Coronary artery (tissue), 2 donors: ENCODE measurements around the gene MAGEA8.

Source experiments
- DNase-seq: peaks from one replicate; pipeline ENCODE4 v3.0.0-alpha.2; 2017; ENCODE audit warnings: low spot score
- H3K27ac ChIP-seq, 2 donors: fragments of 200-600 bp; sonication (generic); one replicate each; pipeline ENCODE4 v1.5.1; 2016 to 2019
- H3K4me3 ChIP-seq: fragments of 200-600 bp; sonication (generic); 2 replicates; pipeline ENCODE4 v1.5.1; 2016; ENCODE audit warnings: mild to moderate bottlenecking, moderate library complexity
- TF ChIP-seq, protein P1 (sequence below): fragments of 200-600 bp; sonication (generic); IDR thresholded peaks from one replicate; pipeline ENCODE4 v1.5.1; 2019; ENCODE audit warnings: antibody characterized with exemption

The MAGEA8 gene

DNA sequence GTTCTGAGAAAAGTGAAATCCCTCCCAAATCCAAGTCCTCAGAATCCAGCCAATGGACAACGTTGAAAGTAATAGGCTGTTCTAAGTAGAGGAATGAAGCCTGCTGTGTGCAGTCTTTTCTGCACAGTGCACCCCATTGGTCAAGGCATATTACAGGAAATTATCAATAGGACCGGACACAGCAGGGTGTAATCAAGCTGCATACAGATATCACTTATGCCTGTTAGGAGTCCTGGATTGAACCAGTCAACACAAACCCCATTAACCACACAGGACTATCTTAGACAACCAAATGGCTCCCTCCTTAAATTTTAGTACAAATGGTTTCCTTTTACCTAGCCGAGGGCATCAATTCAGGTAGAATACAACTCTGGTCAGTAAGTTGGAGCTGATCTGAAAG lies 34.2 kb upstream of the MAGEA8 start:
- DNase-seq = no peak
- no peak overlapping the region for H3K4me3 ChIP-seq
- no peak overlapping the region for H3K27ac ChIP-seq
- TF ChIP-seq, protein P1, sequence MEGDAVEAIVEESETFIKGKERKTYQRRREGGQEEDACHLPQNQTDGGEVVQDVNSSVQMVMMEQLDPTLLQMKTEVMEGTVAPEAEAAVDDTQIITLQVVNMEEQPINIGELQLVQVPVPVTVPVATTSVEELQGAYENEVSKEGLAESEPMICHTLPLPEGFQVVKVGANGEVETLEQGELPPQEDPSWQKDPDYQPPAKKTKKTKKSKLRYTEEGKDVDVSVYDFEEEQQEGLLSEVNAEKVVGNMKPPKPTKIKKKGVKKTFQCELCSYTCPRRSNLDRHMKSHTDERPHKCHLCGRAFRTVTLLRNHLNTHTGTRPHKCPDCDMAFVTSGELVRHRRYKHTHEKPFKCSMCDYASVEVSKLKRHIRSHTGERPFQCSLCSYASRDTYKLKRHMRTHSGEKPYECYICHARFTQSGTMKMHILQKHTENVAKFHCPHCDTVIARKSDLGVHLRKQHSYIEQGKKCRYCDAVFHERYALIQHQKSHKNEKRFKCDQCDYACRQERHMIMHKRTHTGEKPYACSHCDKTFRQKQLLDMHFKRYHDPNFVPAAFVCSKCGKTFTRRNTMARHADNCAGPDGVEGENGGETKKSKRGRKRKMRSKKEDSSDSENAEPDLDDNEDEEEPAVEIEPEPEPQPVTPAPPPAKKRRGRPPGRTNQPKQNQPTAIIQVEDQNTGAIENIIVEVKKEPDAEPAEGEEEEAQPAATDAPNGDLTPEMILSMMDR = no peak

DNA sequence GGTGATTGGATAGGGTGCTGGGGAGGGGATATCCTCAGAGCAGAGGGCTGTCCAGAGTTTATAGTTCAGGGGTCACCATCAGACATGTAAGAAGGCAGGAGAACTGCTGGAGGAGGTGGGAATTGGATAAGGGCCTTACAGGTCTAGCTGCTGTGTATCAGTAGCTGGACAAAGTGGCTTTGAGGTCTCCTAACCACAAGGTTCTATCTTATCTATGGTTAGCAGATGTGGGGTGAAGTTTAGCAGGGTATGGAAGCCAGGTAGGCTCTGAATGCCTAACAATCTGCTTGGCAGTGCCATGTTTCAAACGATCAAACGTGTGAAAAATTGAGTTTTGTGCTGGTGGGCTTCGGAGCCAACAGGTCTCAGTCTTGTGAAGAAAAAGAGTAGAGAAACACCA lies 32.1 kb upstream of the MAGEA8 start:
- Histone ChIP-seq H3K27ac (no peak overlapping the region), H3K4me3 (no peak overlapping the region)
- no peak for DNase-seq
- TF ChIP-seq, protein P1 = no peak

DNA sequence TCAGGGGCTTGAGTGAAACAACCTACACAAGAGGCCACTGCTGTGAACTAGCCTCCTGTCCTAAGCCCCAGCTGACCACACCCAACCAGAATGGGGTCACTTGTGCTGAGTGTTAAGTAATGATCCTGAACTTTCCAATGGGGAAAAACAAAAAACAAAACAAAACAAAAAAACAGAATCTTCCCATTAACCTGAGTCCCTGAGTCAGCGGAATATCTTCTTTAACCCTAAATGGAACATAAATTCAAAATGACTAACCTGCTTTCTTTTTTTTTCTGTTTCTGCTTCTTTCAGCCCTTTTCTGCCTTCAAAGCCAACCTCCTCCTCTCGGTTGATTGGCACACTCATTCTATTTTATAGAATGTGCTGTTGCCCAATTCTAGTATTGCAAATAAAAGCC lies 31.2 kb upstream of the MAGEA8 start:
- TF ChIP-seq, protein P1 = no peak
- H3K4me3 ChIP-seq = no peak overlapping the region
- DNase-seq = no peak
- no peak overlapping the region for H3K27ac ChIP-seq

DNA sequence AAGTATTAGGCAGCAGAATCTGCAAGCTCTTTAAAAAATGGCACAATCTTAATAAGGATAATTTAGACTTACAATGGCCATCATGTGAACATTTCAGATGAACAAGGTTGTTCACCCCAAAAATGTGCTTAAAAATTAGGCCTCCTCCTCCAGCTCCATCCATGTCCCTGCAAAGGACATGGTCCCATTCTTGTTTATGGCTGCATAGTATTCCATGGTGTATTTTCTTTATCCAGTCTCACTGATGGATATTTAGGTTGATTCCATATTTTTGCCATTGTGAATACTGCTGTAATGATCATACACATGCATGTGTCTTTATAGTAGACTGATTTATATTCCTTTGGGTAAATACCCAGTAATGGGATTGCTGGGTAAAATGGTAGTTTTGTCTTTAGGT lies 29.1 kb upstream of the MAGEA8 start:
- TF ChIP-seq, protein P1 = no peak
- DNase-seq = no peak
- Histone ChIP-seq H3K4me3 (no peak overlapping the region), H3K27ac (no peak overlapping the region)

DNA sequence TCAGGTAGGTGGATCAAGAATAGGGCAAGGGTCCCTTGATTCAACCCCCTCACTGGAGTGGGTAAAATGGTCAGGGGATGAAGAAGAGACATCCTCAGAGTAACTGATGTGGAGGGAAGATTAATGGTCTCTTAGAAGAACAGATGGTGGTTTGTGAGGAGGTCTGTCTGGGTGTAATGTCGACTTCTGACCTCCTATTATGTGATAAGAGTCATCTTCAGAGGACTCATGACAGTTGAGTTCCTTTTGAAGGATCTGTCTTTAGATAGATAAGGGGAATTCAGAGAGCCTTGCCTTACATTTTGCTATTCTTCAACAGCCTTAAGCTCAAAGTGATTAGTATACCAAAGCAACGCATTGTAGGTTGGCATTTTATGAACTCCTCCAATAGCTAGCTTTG lies 27.1 kb upstream of the MAGEA8 start:
- no peak for DNase-seq
- Histone ChIP-seq H3K4me3 (no peak overlapping the region), H3K27ac (no peak overlapping the region)
- TF ChIP-seq, protein P1 = no peak

DNA sequence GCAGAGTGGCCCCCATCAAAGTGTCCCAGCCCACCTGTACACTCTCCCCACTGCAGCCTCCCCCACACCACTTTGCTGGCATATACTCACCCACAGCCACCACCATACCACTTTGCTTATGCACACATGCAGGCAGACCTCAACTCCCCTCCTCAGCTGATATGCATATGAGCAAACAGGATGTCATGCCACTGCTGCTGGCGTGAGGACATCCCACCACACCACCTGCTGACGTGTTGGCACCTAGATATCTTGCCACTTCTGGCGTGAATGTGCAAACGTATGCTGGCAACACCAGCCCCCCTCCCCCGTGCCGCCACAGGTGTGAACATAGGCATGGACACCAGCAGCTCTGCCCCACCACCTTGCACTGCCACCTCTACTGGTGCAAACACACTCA lies 22.4 kb upstream of the MAGEA8 start:
- no peak overlapping the region for H3K27ac ChIP-seq
- TF ChIP-seq, protein P1 = no peak

DNA sequence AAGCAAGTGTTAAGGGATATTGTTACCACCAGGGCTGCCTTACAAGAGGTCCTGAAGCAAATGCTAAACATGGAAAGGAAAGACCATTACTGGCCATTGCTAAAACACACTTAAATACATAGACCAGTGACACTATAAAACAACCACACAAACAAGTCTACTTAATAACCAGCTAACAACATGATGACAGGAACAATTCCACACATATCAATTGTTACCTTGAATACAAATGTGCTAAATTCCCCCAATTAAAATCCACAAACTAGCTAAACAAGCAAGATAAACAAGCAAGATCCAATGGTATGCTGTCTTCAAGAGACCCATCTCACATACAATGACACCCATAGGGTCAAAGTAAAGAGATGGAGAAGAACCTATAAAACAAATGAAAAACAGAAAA lies 20.5 kb upstream of the MAGEA8 start:
- DNase-seq = no peak
- no peak overlapping the region for H3K27ac ChIP-seq
- H3K4me3 ChIP-seq = no peak overlapping the region
- TF ChIP-seq, protein P1 = no peak

More for the DNA sequence above, 22.4 kb upstream of the MAGEA8 start:
- no peak for DNase-seq
- no peak overlapping the region for H3K4me3 ChIP-seq
